Hepatocyte (in vitro differentiated cells): ENCODE data around the gene SLC4A1AP. TPM values are rescaled to one million over a fixed set of nuclear protein-coding genes. Genes with fewer than 3 reads are reported as not detected.

Experiments used
- DNase-seq: peaks from one replicate; pipeline ENCODE4 v3.0.0-alpha.2; 2016; ENCODE audit warnings: low spot score
- H2AFZ ChIP-seq: fragments of 200-600 bp; sonication (generic); 2 replicates; pipeline ENCODE4 v1.6.0; 2016; ENCODE audit warnings: antibody characterized with exemption, mild to moderate bottlenecking
- H3K27ac ChIP-seq: fragments of 200-600 bp; sonication (generic); 2 replicates; pipeline ENCODE4 v1.5.1; 2016; ENCODE audit warnings: mild to moderate bottlenecking
- H3K27me3 ChIP-seq: fragments of 200-600 bp; sonication (generic); 2 replicates; pipeline ENCODE4 v1.6.1; 2016
- H3K36me3 ChIP-seq: fragments of 200-600 bp; sonication (generic); replicated peaks from 2 replicates; pipeline ENCODE4 v1.5.1; 2016; ENCODE audit warnings: low read depth; ENCODE audit not compliant: insufficient read depth
- H3K4me1 ChIP-seq: fragments of 200-600 bp; sonication (generic); 2 replicates; pipeline ENCODE4 v1.5.1; 2016; ENCODE audit warnings: mild to moderate bottlenecking, moderate library complexity; ENCODE audit not compliant: insufficient read depth
- H3K4me2 ChIP-seq: fragments of 200-600 bp; sonication (generic); 2 replicates; pipeline ENCODE4 v1.6.0; 2016
- H3K4me3 ChIP-seq: fragments of 200-600 bp; sonication (generic); 2 replicates; pipeline ENCODE4 v1.5.1; 2016; ENCODE audit warnings: mild to moderate bottlenecking
- H3K79me2 ChIP-seq: fragments of 200-600 bp; sonication (generic); 2 replicates; pipeline ENCODE4 v1.6.0; 2017; ENCODE audit warnings: mild to moderate bottlenecking
- H3K9me2 ChIP-seq: fragments of 200-600 bp; sonication (generic); replicated peaks from 2 replicates; pipeline ENCODE4 v1.6.0; 2017; ENCODE audit warnings: mild to moderate bottlenecking; ENCODE audit not compliant: insufficient read depth
- H3K9me3 ChIP-seq: fragments of 200-600 bp; sonication (generic); 2 replicates; pipeline ENCODE4 v1.5.1; 2016; ENCODE audit warnings: low read depth, mild to moderate bottlenecking
- H4K20me1 ChIP-seq: fragments of 200-600 bp; sonication (generic); 2 replicates; pipeline ENCODE4 v1.6.0; 2016; ENCODE audit warnings: mild to moderate bottlenecking; ENCODE audit not compliant: insufficient read depth, poor library complexity, severe bottlenecking
- EZH2 ChIP-seq: fragments of 200-600 bp; sonication (generic); IDR thresholded peaks from 2 replicates; pipeline ENCODE4 v1.6.1; 2016; ENCODE audit warnings: antibody characterized with exemption, mild to moderate bottlenecking, borderline replicate concordance
- EZH2phosphoT487 ChIP-seq: fragments of 200-600 bp; sonication (generic); IDR thresholded peaks from one replicate; pipeline ENCODE4 v1.6.1; 2018; ENCODE audit warnings: antibody characterized with exemption, mild to moderate bottlenecking, low read depth, moderate library complexity; ENCODE audit not compliant: unreplicated experiment, severe bottlenecking
- WGBS: methylation state at CpG from one replicate; pipeline ENCODE4 v1.1.6; 2016; ENCODE audit warnings: low lambda C conversion rate; ENCODE audit errors: missing lambda C conversion rate; 5-methylcytosine and 5-hydroxymethylcytosine counted together
- polyA plus RNA-seq: library from polyadenylated mRNA; unstranded; fragments of >200 nt; fragmentation: Nextera tagmentation; extraction: Ambion mirVana; gene quantifications from 2 replicates; pipeline ENCODE4 v1.2.1, GENCODE V29; 2016
- total RNA-seq: library from RNA; depleted of rRNA; stranded (reverse); fragments of >200 nt; gene quantifications from 2 replicates; pipeline ENCODE4 v1.2.3, GENCODE V29; 2014
- TF ChIP-seq, protein P1 (sequence below): fragments of 200-600 bp; sonication (generic); IDR thresholded peaks from 2 replicates; pipeline ENCODE4 v1.5.1; 2016; ENCODE audit warnings: antibody characterized with exemption, mild to moderate bottlenecking; ENCODE audit not compliant: poor library complexity

Gene SLC4A1AP
- total and polyA plus RNA-seq, 2 experiments from 2014 or later = 21.1 to 21.9 TPM

DNA sequence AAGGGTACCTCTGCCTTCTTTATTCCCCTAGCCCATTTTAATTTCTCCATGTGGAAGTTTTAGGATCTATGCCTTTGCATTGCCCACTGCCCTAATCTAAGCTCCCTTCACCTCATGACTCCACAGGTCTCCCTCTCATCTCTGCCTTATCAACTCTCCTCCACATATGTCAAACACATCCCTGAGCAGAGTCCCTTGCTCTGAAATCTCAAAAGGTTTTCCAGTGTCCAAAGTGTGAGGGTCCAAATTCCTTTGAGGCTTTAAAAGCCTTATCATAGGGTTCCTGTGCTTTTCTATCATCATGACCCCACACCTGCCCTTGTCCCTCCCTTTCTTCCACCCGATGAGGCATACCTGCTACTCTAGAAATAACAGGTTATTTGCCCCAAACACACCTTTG lies 38.6 kb downstream of the SLC4A1AP start:
- H3K4me3 ChIP-seq = no peak overlapping the region
- DNase-seq = peak; percentile 25
- 68% methylated on average over 1 of the region's 1 CpG for WGBS
- H3K9me2 ChIP-seq = no peaks in the 10 kb centered on the region
- H3K27me3 ChIP-seq = no peaks in the 10 kb centered on the region
- no peak overlapping the region for H2AFZ ChIP-seq
- H3K4me2 ChIP-seq = no peak overlapping the region
- H3K27ac ChIP-seq = peak overlapping the region; percentile 75
- TF ChIP-seq, protein P1, sequence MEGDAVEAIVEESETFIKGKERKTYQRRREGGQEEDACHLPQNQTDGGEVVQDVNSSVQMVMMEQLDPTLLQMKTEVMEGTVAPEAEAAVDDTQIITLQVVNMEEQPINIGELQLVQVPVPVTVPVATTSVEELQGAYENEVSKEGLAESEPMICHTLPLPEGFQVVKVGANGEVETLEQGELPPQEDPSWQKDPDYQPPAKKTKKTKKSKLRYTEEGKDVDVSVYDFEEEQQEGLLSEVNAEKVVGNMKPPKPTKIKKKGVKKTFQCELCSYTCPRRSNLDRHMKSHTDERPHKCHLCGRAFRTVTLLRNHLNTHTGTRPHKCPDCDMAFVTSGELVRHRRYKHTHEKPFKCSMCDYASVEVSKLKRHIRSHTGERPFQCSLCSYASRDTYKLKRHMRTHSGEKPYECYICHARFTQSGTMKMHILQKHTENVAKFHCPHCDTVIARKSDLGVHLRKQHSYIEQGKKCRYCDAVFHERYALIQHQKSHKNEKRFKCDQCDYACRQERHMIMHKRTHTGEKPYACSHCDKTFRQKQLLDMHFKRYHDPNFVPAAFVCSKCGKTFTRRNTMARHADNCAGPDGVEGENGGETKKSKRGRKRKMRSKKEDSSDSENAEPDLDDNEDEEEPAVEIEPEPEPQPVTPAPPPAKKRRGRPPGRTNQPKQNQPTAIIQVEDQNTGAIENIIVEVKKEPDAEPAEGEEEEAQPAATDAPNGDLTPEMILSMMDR = no peak
- TF ChIP-seq EZH2 (no peak), EZH2phosphoT487 (no peak)
- no peaks in the 10 kb centered on the region for H4K20me1 ChIP-seq
- H3K4me1 ChIP-seq = peaks cover 23% of the 10 kb centered on the region
- H3K9me3 ChIP-seq = no peaks in the 10 kb centered on the region
- no peaks in the 10 kb centered on the region for H3K36me3 ChIP-seq
- H3K79me2 ChIP-seq = no peaks in the 10 kb centered on the region

DNA sequence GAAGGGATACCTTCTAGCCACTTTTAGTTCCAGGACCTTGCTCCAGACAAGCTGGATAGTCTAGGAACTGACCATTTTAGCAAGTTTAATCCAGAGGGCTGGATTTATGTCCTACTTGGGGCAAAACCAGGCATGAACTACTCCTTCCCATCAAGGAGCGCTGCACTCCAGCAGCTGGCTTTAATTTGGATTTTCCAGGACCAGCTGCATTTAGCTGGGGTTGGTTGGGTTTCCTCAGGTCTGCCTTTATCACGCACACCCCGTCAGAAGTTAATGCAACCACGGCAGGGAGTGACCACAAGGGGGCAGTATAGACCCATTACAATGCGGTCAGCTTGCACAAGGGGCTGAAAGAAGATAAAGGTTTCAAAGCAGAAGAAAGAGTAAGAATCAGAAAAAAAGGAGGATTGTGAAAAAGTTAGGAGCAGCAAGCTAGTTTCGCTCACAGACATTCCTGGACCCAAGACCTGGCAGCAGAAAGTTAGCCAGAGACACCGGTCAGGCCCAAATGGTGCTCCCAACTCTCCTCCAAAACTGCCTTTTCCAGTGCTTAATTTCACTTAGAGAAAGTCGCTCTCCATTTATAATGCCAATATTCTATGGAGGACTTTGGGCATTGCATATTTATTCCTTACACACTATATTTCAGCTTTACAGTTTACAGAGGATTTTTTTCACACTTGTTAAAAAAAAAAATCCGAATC lies 40.1 kb downstream of the SLC4A1AP start:
- no peak overlapping the region for H2AFZ ChIP-seq

DNA sequence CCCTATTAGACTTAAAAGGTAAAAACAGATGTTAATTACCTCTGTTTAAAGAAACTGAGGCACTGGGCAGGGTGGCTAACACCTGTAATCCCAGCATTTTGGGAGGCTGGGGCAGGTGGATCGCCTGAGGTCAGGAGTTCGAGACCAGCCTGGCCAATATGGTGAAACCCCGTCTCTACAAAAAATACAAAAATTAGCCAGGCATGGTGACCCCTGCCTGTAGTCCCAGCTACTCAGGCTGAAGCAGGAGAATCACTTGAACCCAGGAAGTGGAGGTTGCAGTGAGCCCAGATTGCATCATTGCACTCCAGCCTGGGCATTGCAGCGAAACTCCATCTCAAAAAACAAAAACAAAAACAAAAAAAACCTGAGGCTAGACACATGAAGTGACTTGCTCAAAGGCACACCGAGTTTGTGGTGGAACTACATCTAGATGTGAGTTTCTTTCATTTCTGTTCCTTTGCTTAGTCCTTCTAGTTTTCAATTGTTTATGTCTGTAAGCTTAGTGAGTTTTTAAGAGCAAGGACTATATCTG lies 40.7 kb downstream of the SLC4A1AP start:
- H3K27me3 ChIP-seq = no peaks in the 10 kb centered on the region
- TF ChIP-seq EZH2 = no peak
- TF ChIP-seq EZH2phosphoT487 = no peak
- TF ChIP-seq, protein P1 = no peak
- no peaks in the 10 kb centered on the region for H3K79me2 ChIP-seq
- H3K4me1 ChIP-seq = peaks cover 23% of the 10 kb centered on the region
- 94% methylated on average over 5 of the region's 5 CpGs for WGBS
- H3K36me3 ChIP-seq = no peaks in the 10 kb centered on the region
- no peak for DNase-seq
- no peaks in the 10 kb centered on the region for H4K20me1 ChIP-seq
- no peak overlapping the region for H2AFZ ChIP-seq
- no peaks in the 10 kb centered on the region for H3K9me2 ChIP-seq
- H3K4me2 ChIP-seq = no peak overlapping the region
- no peaks in the 10 kb centered on the region for H3K9me3 ChIP-seq
- peak overlapping the region; percentile 60 for H3K27ac ChIP-seq
- no peak overlapping the region for H3K4me3 ChIP-seq

More for the DNA sequence above, 40.1 kb downstream of the SLC4A1AP start:
- WGBS = 24% methylated on average over 9 of the region's 9 CpGs
- H3K79me2 ChIP-seq = no peaks in the 10 kb centered on the region
- no peaks in the 10 kb centered on the region for H3K36me3 ChIP-seq
- no peak for TF ChIP-seq EZH2phosphoT487
- TF ChIP-seq EZH2 = no peak
- TF ChIP-seq, protein P1 = peak; percentile 96
- H3K9me3 ChIP-seq = no peaks in the 10 kb centered on the region
- H3K27me3 ChIP-seq = no peaks in the 10 kb centered on the region
- DNase-seq = peak; percentile 94
- H3K9me2 ChIP-seq = no peaks in the 10 kb centered on the region
- peak overlapping the region; percentile 75 for H3K27ac ChIP-seq
- H3K4me2 ChIP-seq = peak overlapping the region; percentile 18
- H3K4me1 ChIP-seq = peaks cover 23% of the 10 kb centered on the region
- no peaks in the 10 kb centered on the region for H4K20me1 ChIP-seq
- H3K4me3 ChIP-seq = no peak overlapping the region
